PFSK-1 (cell line): Measurements from ENCODE around the gene OR6B3.

Source experiments
- POLR2AphosphoS5 ChIP-seq: IDR thresholded peaks from 2 replicates; pipeline ENCODE4 v1.6.1; 2012; ENCODE audit warnings: low read depth, mild to moderate bottlenecking, control low read depth, low read length, moderate library complexity
- SIN3A ChIP-seq: IDR thresholded peaks from 2 replicates; pipeline ENCODE4 v1.6.1; 2012; ENCODE audit warnings: mild to moderate bottlenecking, low read length, moderate library complexity, borderline replicate concordance; ENCODE audit not compliant: insufficient read depth
- TAF1 ChIP-seq: IDR thresholded peaks from 2 replicates; pipeline ENCODE4 v1.6.1; 2012; ENCODE audit warnings: low read length, control low read depth, borderline replicate concordance; ENCODE audit not compliant: insufficient read depth
- TF ChIP-seq, protein P1 (sequence below), 2 experiments: IDR thresholded peaks; 2 replicates each; pipeline versions ENCODE4 v1.6.1 to v1.8.0; 2011 to 2012; ENCODE audit warnings: low read depth in 2 of 2, low read length in 2 of 2, control low read depth in 1 of 2, inconsistent platforms in 1 of 2, mild to moderate bottlenecking in 1 of 2, moderate library complexity in 1 of 2; ENCODE audit not compliant: insufficient read depth in 1 of 2

GRCh38 chr2:240089306-240089705, 36.0 kb upstream of the OR6B3 start:
- TF ChIP-seq SIN3A (no peak), TAF1 (no peak), POLR2AphosphoS5 (no peak)
- TF ChIP-seq, protein P1, sequence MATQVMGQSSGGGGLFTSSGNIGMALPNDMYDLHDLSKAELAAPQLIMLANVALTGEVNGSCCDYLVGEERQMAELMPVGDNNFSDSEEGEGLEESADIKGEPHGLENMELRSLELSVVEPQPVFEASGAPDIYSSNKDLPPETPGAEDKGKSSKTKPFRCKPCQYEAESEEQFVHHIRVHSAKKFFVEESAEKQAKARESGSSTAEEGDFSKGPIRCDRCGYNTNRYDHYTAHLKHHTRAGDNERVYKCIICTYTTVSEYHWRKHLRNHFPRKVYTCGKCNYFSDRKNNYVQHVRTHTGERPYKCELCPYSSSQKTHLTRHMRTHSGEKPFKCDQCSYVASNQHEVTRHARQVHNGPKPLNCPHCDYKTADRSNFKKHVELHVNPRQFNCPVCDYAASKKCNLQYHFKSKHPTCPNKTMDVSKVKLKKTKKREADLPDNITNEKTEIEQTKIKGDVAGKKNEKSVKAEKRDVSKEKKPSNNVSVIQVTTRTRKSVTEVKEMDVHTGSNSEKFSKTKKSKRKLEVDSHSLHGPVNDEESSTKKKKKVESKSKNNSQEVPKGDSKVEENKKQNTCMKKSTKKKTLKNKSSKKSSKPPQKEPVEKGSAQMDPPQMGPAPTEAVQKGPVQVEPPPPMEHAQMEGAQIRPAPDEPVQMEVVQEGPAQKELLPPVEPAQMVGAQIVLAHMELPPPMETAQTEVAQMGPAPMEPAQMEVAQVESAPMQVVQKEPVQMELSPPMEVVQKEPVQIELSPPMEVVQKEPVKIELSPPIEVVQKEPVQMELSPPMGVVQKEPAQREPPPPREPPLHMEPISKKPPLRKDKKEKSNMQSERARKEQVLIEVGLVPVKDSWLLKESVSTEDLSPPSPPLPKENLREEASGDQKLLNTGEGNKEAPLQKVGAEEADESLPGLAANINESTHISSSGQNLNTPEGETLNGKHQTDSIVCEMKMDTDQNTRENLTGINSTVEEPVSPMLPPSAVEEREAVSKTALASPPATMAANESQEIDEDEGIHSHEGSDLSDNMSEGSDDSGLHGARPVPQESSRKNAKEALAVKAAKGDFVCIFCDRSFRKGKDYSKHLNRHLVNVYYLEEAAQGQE (IDR thresholded peaks at IDR 0.05; ENCODE audit: insufficient read depth in 1 of 2, low read depth in 2 of 2, low read length in 2 of 2) = no peak
